NCI-H526 (cell line): ENCODE measurements around the gene CDKL5.

Experiments
- DNase-seq, 2 experiments: peaks; one replicate each; lab custom pipeline; 2025; lab: John Stamatoyannopoulos, UW

Gene CDKL5

DNA sequence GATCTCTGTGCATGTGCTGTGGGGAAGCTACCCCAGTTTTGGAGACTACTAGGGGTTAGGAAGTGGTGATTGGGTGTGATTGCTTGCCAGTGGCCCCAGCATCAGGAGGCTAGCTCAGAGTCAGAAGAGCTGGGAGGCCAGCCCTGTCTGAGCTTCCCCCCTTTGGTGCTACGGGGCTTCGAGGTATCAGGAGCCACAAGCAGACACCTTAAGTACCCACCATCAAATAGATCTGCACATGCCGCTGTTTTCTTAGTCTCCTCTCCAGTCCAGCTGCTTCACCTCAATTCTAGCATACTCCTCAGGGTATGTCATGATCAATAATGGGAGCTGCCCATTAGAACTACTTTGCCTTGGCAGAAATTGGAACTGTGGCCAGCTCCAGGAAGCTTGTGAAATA is 271.2 kb downstream of the CDKL5 start:
- DNase-seq: no peak

DNA sequence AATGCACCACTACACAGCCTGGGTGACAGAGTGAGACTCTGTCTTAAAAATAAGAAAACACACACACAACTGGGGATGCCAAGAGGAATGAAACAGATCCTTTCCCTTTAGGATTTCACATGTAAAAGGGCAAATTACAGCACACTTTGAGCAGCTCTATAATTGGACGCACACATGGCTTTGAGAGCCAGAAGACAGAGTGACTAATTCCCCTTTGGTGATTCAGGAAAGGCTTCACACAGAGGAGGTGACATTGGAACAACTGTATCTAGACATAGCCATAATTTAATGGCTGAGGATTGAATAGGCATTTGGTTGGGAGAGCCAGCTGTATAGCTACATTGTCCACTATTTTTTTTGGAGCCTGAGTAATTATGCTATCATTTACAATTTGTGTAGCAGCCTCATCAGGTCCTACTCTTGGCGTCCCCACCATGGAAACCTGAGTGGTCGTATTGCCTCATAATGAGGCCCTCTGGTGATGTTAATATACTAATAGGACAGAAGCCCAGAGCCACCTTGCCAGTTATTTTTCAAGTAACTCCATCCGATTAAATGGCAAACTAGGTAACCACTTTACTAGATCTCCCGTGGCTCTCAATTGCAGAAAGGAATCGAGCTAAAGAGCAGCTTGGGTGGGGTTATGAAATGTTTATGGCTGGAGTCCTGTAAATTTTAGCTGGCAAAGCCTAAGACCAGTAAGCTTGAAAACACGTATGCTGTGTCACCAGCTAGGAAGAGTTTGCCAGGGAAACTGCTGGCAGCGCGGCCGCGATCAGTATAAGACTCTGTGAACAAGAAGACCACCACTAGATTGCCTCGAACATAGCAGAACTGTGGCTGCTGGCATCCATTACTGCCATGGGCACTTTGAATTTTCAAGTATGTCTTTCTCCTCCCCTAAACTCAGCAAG is 273.6 kb downstream of the CDKL5 start:
- no peak for DNase-seq

DNA sequence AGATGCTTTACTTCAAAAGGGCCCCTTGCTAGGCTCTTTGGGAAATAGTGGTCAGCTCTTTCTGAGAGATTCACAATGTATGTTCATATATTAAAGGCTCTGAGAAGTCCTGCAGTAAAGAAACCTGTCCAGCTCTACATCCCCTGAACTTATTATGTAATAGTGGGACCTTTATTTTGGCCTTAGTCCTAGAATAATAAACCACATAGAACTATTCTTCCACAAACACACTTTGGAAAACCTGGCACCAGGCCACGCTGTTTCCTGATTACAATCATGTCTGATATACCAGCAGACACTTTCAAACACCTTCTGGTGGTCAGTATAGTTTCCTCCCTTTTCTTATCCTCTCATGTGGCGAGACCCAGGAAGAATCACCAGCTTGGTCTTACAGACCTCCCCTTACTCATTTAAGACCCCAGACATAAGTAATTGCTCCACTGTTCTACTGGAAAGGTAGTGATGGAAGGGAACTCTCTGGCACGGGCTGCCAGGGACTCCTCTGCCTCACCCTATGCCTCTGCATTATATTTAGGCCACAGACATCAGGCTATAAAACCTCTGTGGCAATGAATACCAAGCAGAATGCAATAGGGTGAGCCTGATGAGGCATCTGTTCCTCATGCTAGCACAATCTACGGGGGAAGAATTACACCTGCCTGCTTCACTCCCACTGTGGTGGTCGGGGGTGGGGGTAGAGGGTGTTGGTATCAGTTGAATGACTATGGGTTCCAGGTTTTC is 276.4 kb downstream of the CDKL5 start:
- DNase-seq: no peak

- no peak for DNase-seq
Observed at GRCh38 chrX:18702362-18703195, 277.2 kb downstream of the CDKL5 start.
